ENCODE data around the gene NAPG. TPM values are rescaled to one million over a fixed set of nuclear protein-coding genes. Genes with fewer than 3 reads are reported as not detected.

NAPG gene
- total RNA-seq, 4 donors from 2014 or later: 13.8 to 29.6 (median 19.5) TPM

- peak; percentile 65 to 72 for DNase-seq
Observed at GRCh38 chr18:10519999-10520935, 5.6 kb upstream of the NAPG start.

GRCh38 chr18:10521566-10521965 is 4.3 kb upstream of the NAPG start:
- H3K4me1 ChIP-seq: peaks cover 3 to 29% of the 10 kb centered on the region in 2 donors
- no peak overlapping the region for H3K4me3 ChIP-seq
- H3K36me3 ChIP-seq: no peaks in the 10 kb centered on the region
- ATAC-seq (no peak), DNase-seq (no peak)
- no peak for TF ChIP-seq CTCF (IDR thresholded peaks at IDR 0.05 in 4 of 5, conservative IDR thresholded peaks at IDR 0.05 in 1 of 5)
- TF ChIP-seq POLR2A (IDR thresholded peaks at IDR 0.05): no peak
- no peaks in the 10 kb centered on the region for H3K27me3 ChIP-seq
- H3K27ac ChIP-seq: no peak overlapping the region
- H3K9me3 ChIP-seq: no peaks in the 10 kb centered on the region
- in situ Hi-C loops (cut with MboI; ENCODE audit: low sequenced_read_pairs in 4 of 4): loop anchor here in 3 of 4 donors (5.0 to 25.0 kb wide), 3 partner anchors 549 to 934 kb away; no protein-coding TSS in a partner anchor
- intact Hi-C loops (cut with DNase I; ENCODE audit: low total_unique reads): loop anchor here (10.0 kb wide), 2 partner anchors 707 to 947 kb away; no protein-coding TSS in a partner anchor

More at GRCh38 chr18:10519999-10520935, 5.6 kb upstream of the NAPG start:
- Histone ChIP-seq H3K4me1 (peaks cover 3 to 26% of the 10 kb centered on the region in 2 donors), H3K4me3 (peak overlapping the region in 1 of 4 donors; percentile 23), H3K9me3 (no peaks in the 10 kb centered on the region), H3K36me3 (no peaks in the 10 kb centered on the region), H3K27ac (peak overlapping the region in 1 of 4 donors; percentile 2), H3K27me3 (no peaks in the 10 kb centered on the region)
- no peak for TF ChIP-seq POLR2A (IDR thresholded peaks at IDR 0.05)
- TF ChIP-seq CTCF (IDR thresholded peaks at IDR 0.05 in 4 of 5, conservative IDR thresholded peaks at IDR 0.05 in 1 of 5): peak; percentile 52 to 77 (median 74)
- intact Hi-C loops (cut with DNase I; ENCODE audit: low total_unique reads): loop anchor here (1.0 to 10.0 kb wide), 4 partner anchors 215 to 945 kb away; no protein-coding TSS in a partner anchor
- in situ Hi-C loops (cut with MboI; ENCODE audit: low sequenced_read_pairs in 4 of 4): loop anchor here (5.0 to 25.0 kb wide), 3 partner anchors 548 to 933 kb away; no protein-coding TSS in a partner anchor
- peak; percentile 76 to 88 for ATAC-seq

- no peaks in the 10 kb centered on the region for H3K36me3 ChIP-seq
- H3K4me3 ChIP-seq: no peak overlapping the region
- no peaks in the 10 kb centered on the region for H3K27me3 ChIP-seq
- intact Hi-C loops (cut with DNase I; ENCODE audit: low total_unique reads) (loop anchor here (10.0 kb wide), 2 partner anchors 708 to 948 kb away; no protein-coding TSS in a partner anchor), in situ Hi-C loops (cut with MboI; ENCODE audit: low sequenced_read_pairs in 4 of 4) (loop anchor here in 3 of 4 donors (5.0 to 25.0 kb wide), 3 partner anchors 550 to 935 kb away; no protein-coding TSS in a partner anchor)
- H3K9me3 ChIP-seq: no peaks in the 10 kb centered on the region
- H3K4me1 ChIP-seq: peaks cover 12 to 36% of the 10 kb centered on the region in 2 donors
- ATAC-seq (no peak), DNase-seq (no peak)
- no peak overlapping the region for H3K27ac ChIP-seq
- TF ChIP-seq POLR2A (IDR thresholded peaks at IDR 0.05) (no peak), CTCF (IDR thresholded peaks at IDR 0.05 in 4 of 5, conservative IDR thresholded peaks at IDR 0.05 in 1 of 5) (no peak)
Observed at GRCh38 chr18:10522574-10522973, 3.3 kb upstream of the NAPG start.

GRCh38 chr18:10523544-10523943 is 2.3 kb upstream of the NAPG start:
- ATAC-seq: no peak
- no peaks in the 10 kb centered on the region for H3K27me3 ChIP-seq
- intact Hi-C loops (cut with DNase I; ENCODE audit: low total_unique reads): loop anchor here (10.0 kb wide), 2 partner anchors 709 to 949 kb away; no protein-coding TSS in a partner anchor
- no peaks in the 10 kb centered on the region for H3K9me3 ChIP-seq
- TF ChIP-seq CTCF (IDR thresholded peaks at IDR 0.05 in 4 of 5, conservative IDR thresholded peaks at IDR 0.05 in 1 of 5) (no peak), POLR2A (IDR thresholded peaks at IDR 0.05) (no peak)
- no peak overlapping the region for H3K4me3 ChIP-seq
- H3K4me1 ChIP-seq: peaks cover 12 to 31% of the 10 kb centered on the region in 2 donors
- in situ Hi-C loops (cut with MboI; ENCODE audit: low sequenced_read_pairs in 4 of 4): loop anchor here in 3 of 4 donors (5.0 to 25.0 kb wide), 3 partner anchors 551 to 936 kb away; no protein-coding TSS in a partner anchor
- no peaks in the 10 kb centered on the region for H3K36me3 ChIP-seq
- DNase-seq: no peak
- no peak overlapping the region for H3K27ac ChIP-seq
